Measurements from ENCODE around the gene PGM1.

DNA sequence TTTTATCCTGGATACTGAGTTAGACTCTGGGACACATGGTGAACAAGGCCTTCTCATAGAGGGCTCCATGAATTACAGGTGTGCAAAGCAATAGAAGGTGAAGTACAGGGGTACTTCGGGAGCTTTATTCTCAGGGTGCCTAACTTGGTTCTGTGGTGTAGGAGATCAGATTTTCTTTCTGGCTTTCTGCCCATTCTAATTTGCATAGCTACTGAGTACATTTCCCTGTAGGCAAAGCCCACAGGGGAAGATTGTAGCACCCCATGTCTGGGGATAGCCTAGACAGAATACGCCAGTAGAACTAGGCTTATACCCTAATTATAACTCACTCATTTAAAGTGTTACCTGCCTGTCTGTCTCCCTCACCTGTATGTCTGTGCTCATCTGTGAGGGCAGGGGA, 49.7 kb downstream of the PGM1 start:
- TF ChIP-seq EZH2phosphoT487 (IDR thresholded peaks at IDR 0.05; ENCODE audit: insufficient read depth, low read depth) (no peak), EZH2 (IDR thresholded peaks at IDR 0.05; ENCODE audit: insufficient read depth, poor library complexity, severe bottlenecking) (no peak)
